HepG2 (cell line): ENCODE results near the gene M1AP.

Source experiments
- AGO1 ChIP-seq: fragments of 200-400 bp; formaldehyde crosslinking; IDR thresholded peaks from 2 replicates; pipeline ENCODE4 v1.6.1; 2017; ENCODE audit warnings: mild to moderate bottlenecking, low read depth, low read length, moderate library complexity; ENCODE audit not compliant: poor library complexity, severe bottlenecking
- ARNT ChIP-seq: fragments of 450-650 bp; IDR thresholded peaks from 2 replicates; pipeline ENCODE4 v1.6.1; 2017
- BCL3 ChIP-seq: sonication (generic); formaldehyde crosslinking; IDR thresholded peaks from 2 replicates; pipeline ENCODE4 v1.5.1; 2020; ENCODE audit warnings: mild to moderate bottlenecking, missing genetic modification reagents, moderate library complexity
- CBX2 ChIP-seq, 2 experiments: fragments of 200-600 bp in 1 of 2; sonication (generic); formaldehyde crosslinking in 1 of 2; IDR thresholded peaks; 2 replicates each; pipeline versions ENCODE4 v1.7.0 to v1.8.1; 2018 to 2022; ENCODE audit warnings: low read depth in 2 of 2, low read length in 1 of 2, mild to moderate bottlenecking in 1 of 2, missing genetic modification reagents in 1 of 2
- EP300 ChIP-seq, 3 experiments: sonication (generic) in 1 of 3; formaldehyde crosslinking in 1 of 3; IDR thresholded peaks; 2 replicates each; pipeline versions ENCODE4 v1.5.1 to v1.6.1; 2011 to 2020; ENCODE audit warnings: low read depth in 2 of 3, low read length in 2 of 3, borderline replicate concordance in 1 of 3, improper control_type of control experiment in 1 of 3, mild to moderate bottlenecking in 1 of 3, missing genetic modification reagents in 1 of 3, moderate library complexity in 1 of 3
- KDM1A ChIP-seq: IDR thresholded peaks from 2 replicates; pipeline ENCODE4 v1.6.1; 2016; ENCODE audit warnings: missing compliant biosample characterization
- MAFF ChIP-seq: IDR thresholded peaks from 2 replicates; pipeline ENCODE4 v1.6.1; 2011; ENCODE audit warnings: low read depth, low read length, improper control_type of control experiment
- SMC3 ChIP-seq: IDR thresholded peaks from 2 replicates; pipeline ENCODE4 v1.6.1; 2011; ENCODE audit warnings: low read length, improper control_type of control experiment
- TBP ChIP-seq: sonication (generic); formaldehyde crosslinking; IDR thresholded peaks from 2 replicates; pipeline ENCODE4 v1.5.0; 2020; ENCODE audit warnings: missing genetic modification reagents
- ZNF496 ChIP-seq: sonication (generic); formaldehyde crosslinking; IDR thresholded peaks from 2 replicates; pipeline ENCODE4 v1.8.1; 2023; ENCODE audit warnings: mild to moderate bottlenecking, moderate library complexity, missing genetic modification reagents; ENCODE audit not compliant: insufficient replicate concordance

GRCh38 chr2:74585406-74586185 is 62.5 kb downstream of the M1AP start:
- TF ChIP-seq CBX2 (IDR thresholded peaks at IDR 0.05; ENCODE audit: low read depth, low read length) (no peak), CBX2 (CRISPR knock-in tag; IDR thresholded peaks at IDR 0.05; ENCODE audit: low read depth) (no peak), KDM1A (CRISPR knock-in tag) (no peak), EP300 (IDR thresholded peaks at IDR 0.05; ENCODE audit: low read depth in 2 of 2, low read length in 2 of 2) (no peak), EP300 (CRISPR knock-in tag; IDR thresholded peaks at IDR 0.05; ENCODE audit: borderline replicate concordance) (no peak), AGO1 (no peak), MAFF (no peak), ZNF496 (CRISPR knock-in tag) (no peak), ARNT (no peak), SMC3 (no peak), BCL3 (no peak), TBP (CRISPR knock-in tag) (no peak)
